HFFc6 (cell line): ENCODE results near the gene PRKAG2. TPM values are rescaled to one million over a fixed set of nuclear protein-coding genes. Genes with fewer than 3 reads are reported as not detected.
"Not testable (repeated sequence)": the region's sequence is repeated elsewhere in the genome, so short reads cannot be mapped to it uniquely, and the experiment has no call there.

ENCODE experiments used
- DNase-seq: peaks from one replicate; pipeline ENCODE4 v3.0.0-alpha.2; 2018
- H3K27ac Mint-ChIP-seq: 2 replicates; pipeline ENCODE4 v1.8.0; 2020; ENCODE audit warnings: mild to moderate bottlenecking, mixed read lengths
- H3K27me3 Mint-ChIP-seq: 2 replicates; pipeline ENCODE4 v1.8.0; 2021; ENCODE audit warnings: mild to moderate bottlenecking, moderate library complexity, mixed read lengths; ENCODE audit not compliant: insufficient read depth
- H3K36me3 Mint-ChIP-seq: 2 replicates; pipeline ENCODE4 v1.8.0; 2021; ENCODE audit warnings: low read depth, mixed read lengths
- H3K4me1 Mint-ChIP-seq: 2 replicates; pipeline ENCODE4 v1.8.0; 2020; ENCODE audit warnings: low read depth, mixed read lengths
- H3K4me3 Mint-ChIP-seq: 2 replicates; pipeline ENCODE4 v1.8.0; 2020; ENCODE audit warnings: mild to moderate bottlenecking, moderate library complexity, mixed read lengths
- H3K9me3 Mint-ChIP-seq: 2 replicates; pipeline ENCODE4 v1.8.0; 2020; ENCODE audit warnings: mild to moderate bottlenecking, mixed read lengths
- total RNA-seq, 6 experiments: library from RNA; stranded (reverse); fragmentation: NEBNext Ultra II Directional; extraction: Animal tissue kit (Norgen Biotek cat#: 25700); gene quantifications; 2 replicates in 1 of 6; 3 replicates in 5 of 6; pipeline ENCODE4 v1.2.3, GENCODE V29; 2021
- TF ChIP-seq, protein P1 (sequence below): fragments of 200-600 bp; sonication (generic); IDR thresholded peaks from 2 replicates; pipeline ENCODE4 v1.5.0; 2021; ENCODE audit warnings: antibody characterized with exemption, mild to moderate bottlenecking

Gene PRKAG2
- total RNA-seq, 6 experiments from 2014 or later, result 15.1 to 19.2 (median 18.4) TPM

DNA sequence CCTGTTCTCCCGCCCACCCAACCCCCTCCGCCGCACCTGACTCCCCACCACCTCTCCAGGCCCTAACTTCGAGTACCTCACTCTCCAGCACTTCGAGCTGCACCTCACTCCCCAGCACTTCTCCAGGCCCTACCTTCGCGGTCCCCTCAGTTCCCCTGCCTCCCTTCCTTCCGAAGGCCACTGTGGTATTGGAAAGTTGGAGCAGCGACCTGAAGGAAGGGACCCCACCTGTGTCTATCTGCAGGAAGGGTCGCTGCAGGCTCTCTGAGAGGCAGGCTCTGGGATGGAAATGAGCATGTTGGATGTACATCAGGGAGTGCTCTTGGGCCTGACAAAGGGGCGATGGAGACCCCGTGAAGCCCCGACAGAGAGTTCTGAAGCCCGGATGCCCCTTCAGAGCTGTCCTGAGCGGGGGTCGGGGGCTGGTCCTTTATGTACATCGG, 122.2 kb downstream of the PRKAG2 start:
- Mint-ChIP-seq H3K4me3 (no peak overlapping the region), H3K4me1 (peaks cover 68% of the 10 kb centered on the region), H3K9me3 (no peaks in the 10 kb centered on the region), H3K27me3 (0 out of 2 replicates have a peak, but pooled peaks cover 2% of the 10 kb centered on the region), H3K27ac (peak overlapping the region; percentile 88), H3K36me3 (peaks cover 10% of the 10 kb centered on the region)
- TF ChIP-seq, protein P1, sequence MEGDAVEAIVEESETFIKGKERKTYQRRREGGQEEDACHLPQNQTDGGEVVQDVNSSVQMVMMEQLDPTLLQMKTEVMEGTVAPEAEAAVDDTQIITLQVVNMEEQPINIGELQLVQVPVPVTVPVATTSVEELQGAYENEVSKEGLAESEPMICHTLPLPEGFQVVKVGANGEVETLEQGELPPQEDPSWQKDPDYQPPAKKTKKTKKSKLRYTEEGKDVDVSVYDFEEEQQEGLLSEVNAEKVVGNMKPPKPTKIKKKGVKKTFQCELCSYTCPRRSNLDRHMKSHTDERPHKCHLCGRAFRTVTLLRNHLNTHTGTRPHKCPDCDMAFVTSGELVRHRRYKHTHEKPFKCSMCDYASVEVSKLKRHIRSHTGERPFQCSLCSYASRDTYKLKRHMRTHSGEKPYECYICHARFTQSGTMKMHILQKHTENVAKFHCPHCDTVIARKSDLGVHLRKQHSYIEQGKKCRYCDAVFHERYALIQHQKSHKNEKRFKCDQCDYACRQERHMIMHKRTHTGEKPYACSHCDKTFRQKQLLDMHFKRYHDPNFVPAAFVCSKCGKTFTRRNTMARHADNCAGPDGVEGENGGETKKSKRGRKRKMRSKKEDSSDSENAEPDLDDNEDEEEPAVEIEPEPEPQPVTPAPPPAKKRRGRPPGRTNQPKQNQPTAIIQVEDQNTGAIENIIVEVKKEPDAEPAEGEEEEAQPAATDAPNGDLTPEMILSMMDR, result no peak
- DNase-seq, result no peak

DNA sequence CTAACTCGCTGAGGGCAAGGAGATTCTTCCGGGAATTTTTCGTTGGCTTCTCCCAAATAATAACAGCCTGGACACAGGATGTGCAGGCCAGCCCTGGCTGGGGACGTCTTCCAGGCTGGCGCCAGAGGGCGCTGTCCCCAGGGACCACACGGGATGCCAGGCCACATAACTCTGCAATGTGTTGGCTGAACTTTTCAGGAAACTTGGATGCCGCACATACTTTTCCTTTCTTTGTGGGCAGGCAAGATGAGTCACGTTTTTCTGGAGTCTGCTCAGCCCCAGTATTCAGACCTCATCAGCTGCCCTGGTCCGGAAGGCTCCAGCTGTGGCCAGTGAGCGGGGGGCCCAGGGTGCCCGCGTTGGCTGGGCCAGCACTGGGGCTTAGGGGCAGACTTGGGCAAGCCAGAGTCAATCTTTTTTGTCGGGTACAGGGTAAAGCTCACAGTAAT, 122.7 kb downstream of the PRKAG2 start:
- H3K27ac Mint-ChIP-seq, result peak overlapping the region; percentile 88
- peaks cover 62% of the 10 kb centered on the region for H3K4me1 Mint-ChIP-seq

DNA sequence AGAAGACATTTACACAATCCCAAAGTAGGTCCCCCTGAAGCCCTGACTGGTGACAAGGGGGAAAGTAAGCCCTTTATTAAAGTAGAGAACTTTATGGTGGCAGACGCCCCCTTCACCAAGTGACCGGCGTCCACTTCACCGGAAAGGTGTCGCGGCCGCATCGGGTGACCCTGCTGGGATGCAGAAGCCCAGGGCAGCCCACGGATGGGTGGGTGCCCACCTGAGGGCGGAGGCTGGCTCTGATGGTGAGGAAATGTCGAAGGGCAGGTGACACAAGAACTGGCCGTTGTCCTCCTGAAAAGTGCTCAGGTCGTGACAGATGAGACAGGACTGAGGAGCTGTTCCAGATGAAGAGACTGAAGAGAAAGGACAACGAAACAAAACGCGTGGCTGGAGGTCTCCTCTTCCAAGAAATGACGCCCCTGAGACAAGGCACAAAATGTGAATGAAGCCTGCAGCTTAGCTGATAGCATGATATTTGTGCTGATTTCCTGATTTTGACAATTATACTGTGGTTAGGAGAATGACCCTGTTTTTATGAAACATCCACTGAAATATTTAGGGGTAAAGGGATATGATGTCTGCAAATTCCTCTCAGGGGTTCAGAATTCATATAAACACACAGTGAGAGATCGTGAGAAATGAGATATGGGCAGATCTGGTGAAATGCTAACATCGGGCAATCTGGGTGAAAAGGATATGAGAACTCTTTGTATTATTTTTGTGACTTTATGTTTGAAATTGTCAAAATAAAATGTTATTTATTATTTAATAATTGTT, 123.9 kb downstream of the PRKAG2 start:
- TF ChIP-seq, protein P1, result no peak
- Mint-ChIP-seq H3K27ac (peak overlapping the region; percentile 21), H3K4me1 (peaks cover 55% of the 10 kb centered on the region), H3K4me3 (no peak overlapping the region), H3K27me3 (no peaks in the 10 kb centered on the region), H3K36me3 (peaks cover 10% of the 10 kb centered on the region), H3K9me3 (no peaks in the 10 kb centered on the region)
- no peak for DNase-seq

More for the DNA sequence above, 122.7 kb downstream of the PRKAG2 start:
- H3K36me3 Mint-ChIP-seq, result peaks cover 10% of the 10 kb centered on the region
- H3K9me3 Mint-ChIP-seq, result no peaks in the 10 kb centered on the region
- H3K27me3 Mint-ChIP-seq, result no peaks in the 10 kb centered on the region
- peak overlapping the region; percentile 46; the same call in 1 of the 2 replicates for H3K4me3 Mint-ChIP-seq
- DNase-seq, result peak; percentile 99
- TF ChIP-seq, protein P1, result peak; percentile 99

DNA sequence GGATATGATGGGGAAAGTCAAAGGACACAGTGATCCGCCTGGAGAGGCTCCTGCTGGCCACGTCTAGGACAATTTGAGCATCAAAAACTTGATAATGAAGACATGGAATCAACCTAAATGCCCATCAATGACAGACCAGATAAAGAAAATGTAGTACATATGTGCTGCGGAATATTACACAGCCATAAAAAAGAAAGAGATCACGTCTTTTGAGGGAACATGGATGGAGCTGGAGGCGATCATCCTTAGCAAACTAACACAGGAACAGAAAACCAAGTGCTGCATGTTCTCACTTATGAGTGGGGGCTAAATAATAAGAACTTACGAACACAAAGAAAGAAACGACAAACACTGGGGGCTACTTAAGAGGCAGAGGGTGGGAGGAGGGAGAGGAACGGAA, 124.9 kb downstream of the PRKAG2 start:
- peaks cover 51% of the 10 kb centered on the region for H3K4me1 Mint-ChIP-seq
- H3K9me3 Mint-ChIP-seq, result no peaks in the 10 kb centered on the region
- TF ChIP-seq, protein P1, result no peak
- no peak overlapping the region for H3K27ac Mint-ChIP-seq
- no peak for DNase-seq
- H3K36me3 Mint-ChIP-seq, result peaks cover 10% of the 10 kb centered on the region
- no peaks in the 10 kb centered on the region for H3K27me3 Mint-ChIP-seq
- no peak overlapping the region for H3K4me3 Mint-ChIP-seq

DNA sequence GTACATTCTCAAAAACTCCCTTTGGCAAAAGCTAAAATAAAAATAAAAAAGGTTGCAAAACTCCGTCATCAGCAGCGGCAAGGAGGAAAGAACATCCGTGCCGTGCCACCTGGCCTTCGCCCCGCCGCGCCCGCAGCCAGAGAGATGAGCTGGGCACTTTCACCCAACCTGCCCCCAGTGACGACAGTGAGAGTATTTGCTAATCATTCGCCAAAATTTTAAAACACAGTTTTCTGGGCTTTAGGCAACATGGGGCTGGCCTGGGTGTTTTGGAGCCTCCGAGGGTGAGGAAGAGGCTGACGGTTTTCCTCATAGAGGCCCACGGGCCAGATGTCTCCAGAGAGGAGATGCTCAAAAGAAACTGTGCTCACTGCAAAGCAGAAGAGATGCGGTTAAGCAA, 128.2 kb downstream of the PRKAG2 start:
- TF ChIP-seq, protein P1, result no peak
- no peak for DNase-seq
- H3K4me1 Mint-ChIP-seq, result peaks cover 37% of the 10 kb centered on the region
- peaks cover 3% of the 10 kb centered on the region; the same call in 1 of the 2 replicates for H3K27me3 Mint-ChIP-seq
- no peak overlapping the region for H3K4me3 Mint-ChIP-seq
- no peak overlapping the region for H3K27ac Mint-ChIP-seq
- peaks cover 6% of the 10 kb centered on the region for H3K36me3 Mint-ChIP-seq
- no peaks in the 10 kb centered on the region for H3K9me3 Mint-ChIP-seq

DNA sequence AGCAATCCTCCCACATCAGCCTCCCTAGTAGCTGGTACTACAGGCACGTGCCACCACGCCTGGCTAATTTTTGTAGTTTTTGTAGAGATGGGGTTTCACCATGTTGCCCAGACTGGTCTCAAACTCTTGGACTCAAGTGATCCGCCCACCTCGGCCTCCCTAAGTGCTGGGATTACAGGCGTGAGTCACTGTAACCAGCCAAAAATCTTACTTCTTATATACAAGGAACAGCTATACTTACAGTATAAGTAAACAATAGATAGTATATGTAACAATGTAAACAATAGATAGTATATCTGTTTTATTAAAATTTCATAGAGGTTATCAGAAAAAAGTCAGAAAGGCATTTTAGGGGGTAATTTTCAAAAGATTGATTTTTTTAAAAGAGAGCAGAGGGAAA, 128.9 kb downstream of the PRKAG2 start:
- DNase-seq, H3K4me3 Mint-ChIP-seq, H3K36me3 Mint-ChIP-seq, H3K27ac Mint-ChIP-seq, H3K9me3 Mint-ChIP-seq, H3K27me3 Mint-ChIP-seq: not testable (repeated sequence)
- peaks cover 37% of the 10 kb centered on the region for H3K4me1 Mint-ChIP-seq
